GM19035 (cell line): Measurements from ENCODE around the gene GZMM.

Experiments
- ATAC-seq: cut with Tn5 transposase; IDR thresholded peaks from one replicate; pipeline ENCODE4 v1.9.1; 2021; ENCODE audit not compliant: unreplicated experiment

The GZMM gene

GRCh38 chr19:543910-544608, at the start of gene GZMM:
Gene GZMM, plus strand, starts transcription at chr19:544053. Its CDS starts 19 bp downstream, at chr19:544072.
- ATAC-seq, result no peak

- no peak for ATAC-seq
These were observed 49.4 kb upstream of the GZMM start for GRCh38 chr19:494171-495080.

- no peak for ATAC-seq
These were observed 48.8 kb upstream of the GZMM start for GRCh38 chr19:495081-495401.

GRCh38 chr19:495402-496111, 48.3 kb upstream of the GZMM start:
- no peak for ATAC-seq

GRCh38 chr19:496112-496665, 47.7 kb upstream of the GZMM start, which contains the start of gene MADCAM1:
Gene MADCAM1, plus strand, starts transcription at chr19:496486. Its CDS starts 14 bp downstream, at chr19:496500.
- no peak for ATAC-seq

- no peak for ATAC-seq
These were observed 46.9 kb upstream of the GZMM start for GRCh38 chr19:496986-497385.

GRCh38 chr19:497491-497868, 46.4 kb upstream of the GZMM start:
- no peak for ATAC-seq

GRCh38 chr19:497869-498510, 45.9 kb upstream of the GZMM start:
- no peak for ATAC-seq

GRCh38 chr19:498511-498891, 45.4 kb upstream of the GZMM start:
- no peak for ATAC-seq

- ATAC-seq, result no peak
These were observed 44.8 kb upstream of the GZMM start for GRCh38 chr19:498977-499623.

- no peak for ATAC-seq
These were observed 42.2 kb upstream of the GZMM start for GRCh38 chr19:501646-502045.

- no peak for ATAC-seq
These were observed 39.2 kb upstream of the GZMM start for GRCh38 chr19:504616-505015.

GRCh38 chr19:506404-507285, 37.2 kb upstream of the GZMM start:
- peak; percentile 66 for ATAC-seq

- peak; percentile 62 for ATAC-seq
These were observed 36.3 kb upstream of the GZMM start, which contains the start of gene TPGS1 for GRCh38 chr19:507286-508203. Gene TPGS1, plus strand, starts transcription at chr19:507497. Its CDS starts 10 bp downstream, at chr19:507507.

GRCh38 chr19:508204-509150, 35.4 kb upstream of the GZMM start:
- ATAC-seq, result no peak

GRCh38 chr19:510606-511100, 33.2 kb upstream of the GZMM start:
- no peak for ATAC-seq
